Measurements from ENCODE around the gene E2F8. TPM values are rescaled to one million over a fixed set of nuclear protein-coding genes. Genes with fewer than 3 reads are reported as not detected.

E2F8 gene
- polyA plus RNA-seq, 3 donors, result not detected

DNA sequence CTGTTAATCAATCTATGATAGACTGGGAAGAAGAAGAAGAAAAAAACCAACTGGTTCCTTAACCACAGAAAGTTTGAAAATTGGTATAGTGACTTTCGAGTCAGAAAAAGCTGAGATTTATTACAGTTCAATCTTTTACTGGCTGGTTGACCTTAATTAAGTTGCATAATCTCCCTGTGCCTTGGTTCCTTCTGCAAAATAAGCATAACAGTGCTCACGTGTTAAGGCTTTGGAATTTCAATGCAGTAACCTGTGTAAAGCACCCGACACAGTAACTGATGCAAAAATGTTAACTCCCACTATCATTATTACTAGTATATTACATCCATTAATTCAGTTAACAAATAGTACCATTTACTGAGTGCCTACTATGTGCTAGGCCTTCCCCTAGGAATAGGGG lies 22.6 kb upstream of the E2F8 start:
- DNase-seq, result no peak
- H3K4me3 ChIP-seq (replicated peaks in 1 of 3; ENCODE audit: low read depth in 2 of 3, low read length in 3 of 3), result no peak overlapping the region
- H3K27me3 ChIP-seq (ENCODE audit: control insufficient read depth in 2 of 2, insufficient read depth in 2 of 2, low read length in 2 of 2), result no peaks in the 10 kb centered on the region
- no peak overlapping the region for H3K9ac ChIP-seq (ENCODE audit: insufficient read depth, low read length, poor library complexity, severe bottlenecking)
- H3K4me1 ChIP-seq (ENCODE audit: control insufficient read depth in 1 of 2, insufficient read depth in 2 of 2, low read length in 2 of 2), result no peaks in the 10 kb centered on the region
- Mint-ChIP-seq H3K4me3 (no peak overlapping the region), H3K36me3 (no peaks in the 10 kb centered on the region), H3K27ac (no peak overlapping the region), H3K27me3 (ENCODE audit: low read depth in 3 of 3) (peaks cover 0 to 2% (median 1%) of the 10 kb centered on the region in 3 donors), H3K4me1 (peaks cover 2% of the 10 kb centered on the region), H3K9me3 (no peaks in the 10 kb centered on the region)
- no peaks in the 10 kb centered on the region for H3K79me2 ChIP-seq (ENCODE audit: insufficient read depth, low read length)
- H3K27ac ChIP-seq (ENCODE audit: low read depth in 1 of 2, low read length in 2 of 2), result no peak overlapping the region
- no peaks in the 10 kb centered on the region for H4K20me1 ChIP-seq (ENCODE audit: insufficient read depth, low read length)
- no peak overlapping the region for H3K4me2 ChIP-seq (replicated peaks; ENCODE audit: extremely low read depth, low read length, poor library complexity, severe bottlenecking)
- H3K36me3 ChIP-seq (replicated peaks in 1 of 2; ENCODE audit: control insufficient read depth in 1 of 2, insufficient read depth in 2 of 2, low read length in 2 of 2), result no peaks in the 10 kb centered on the region
- TF ChIP-seq, protein P1, sequence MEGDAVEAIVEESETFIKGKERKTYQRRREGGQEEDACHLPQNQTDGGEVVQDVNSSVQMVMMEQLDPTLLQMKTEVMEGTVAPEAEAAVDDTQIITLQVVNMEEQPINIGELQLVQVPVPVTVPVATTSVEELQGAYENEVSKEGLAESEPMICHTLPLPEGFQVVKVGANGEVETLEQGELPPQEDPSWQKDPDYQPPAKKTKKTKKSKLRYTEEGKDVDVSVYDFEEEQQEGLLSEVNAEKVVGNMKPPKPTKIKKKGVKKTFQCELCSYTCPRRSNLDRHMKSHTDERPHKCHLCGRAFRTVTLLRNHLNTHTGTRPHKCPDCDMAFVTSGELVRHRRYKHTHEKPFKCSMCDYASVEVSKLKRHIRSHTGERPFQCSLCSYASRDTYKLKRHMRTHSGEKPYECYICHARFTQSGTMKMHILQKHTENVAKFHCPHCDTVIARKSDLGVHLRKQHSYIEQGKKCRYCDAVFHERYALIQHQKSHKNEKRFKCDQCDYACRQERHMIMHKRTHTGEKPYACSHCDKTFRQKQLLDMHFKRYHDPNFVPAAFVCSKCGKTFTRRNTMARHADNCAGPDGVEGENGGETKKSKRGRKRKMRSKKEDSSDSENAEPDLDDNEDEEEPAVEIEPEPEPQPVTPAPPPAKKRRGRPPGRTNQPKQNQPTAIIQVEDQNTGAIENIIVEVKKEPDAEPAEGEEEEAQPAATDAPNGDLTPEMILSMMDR (IDR thresholded peaks at IDR 0.05), result no peak
- H3K9me3 ChIP-seq (replicated peaks in 1 of 2; ENCODE audit: control insufficient read depth in 1 of 2, insufficient read depth in 1 of 2, low read length in 2 of 2), result no peaks in the 10 kb centered on the region
- no peak overlapping the region for H2AFZ ChIP-seq (ENCODE audit: insufficient read depth, low read depth, low read length, poor library complexity, severe bottlenecking)
- WGBS (ENCODE audit: insufficient coverage), result no CpG with 5 or more reads among the region's 3 CpGs
- intact Hi-C loops (cut with micrococcal nuclease), result no loop called here

DNA sequence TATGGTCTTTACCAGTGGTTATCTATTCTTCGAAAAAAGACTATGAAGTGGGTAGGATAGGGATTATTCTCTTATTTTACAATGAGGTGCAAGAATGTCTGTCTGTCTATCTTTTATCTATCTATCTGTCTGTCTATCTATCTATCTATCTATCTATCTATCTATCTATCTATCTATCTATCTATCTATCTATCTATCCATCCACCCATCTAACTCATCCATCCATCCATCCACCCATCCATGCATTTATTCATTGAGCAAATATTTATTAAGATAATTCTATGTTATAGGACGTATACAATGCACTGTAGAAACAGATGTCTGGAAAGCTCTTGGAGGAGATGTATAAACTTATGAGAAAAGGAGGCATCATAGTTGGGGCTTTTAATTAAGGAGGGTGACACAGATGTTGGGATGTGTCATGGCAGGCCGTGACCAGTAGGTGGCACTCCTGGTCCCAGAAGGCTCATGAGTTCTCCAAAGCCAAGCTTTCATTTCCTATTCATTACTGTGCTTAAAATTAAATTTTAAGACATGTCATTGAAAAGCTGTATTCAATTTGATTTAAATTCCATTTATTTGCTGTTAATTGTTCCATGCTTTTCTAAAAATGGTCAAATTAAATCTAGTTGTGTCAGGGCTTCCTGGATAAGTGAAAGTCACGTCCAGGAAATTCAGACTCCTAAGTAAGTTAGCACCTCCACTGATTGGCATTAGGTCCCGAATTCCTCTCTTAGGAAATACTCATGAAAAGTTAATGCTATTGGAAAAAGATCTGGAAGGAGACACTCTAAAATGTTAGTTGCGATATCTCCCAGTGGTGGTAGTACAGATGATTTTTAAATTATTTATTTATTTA lies 19.0 kb upstream of the E2F8 start:
- H3K27ac Mint-ChIP-seq, result no peak overlapping the region
- Histone ChIP-seq H3K36me3 (replicated peaks in 1 of 2; ENCODE audit: control insufficient read depth in 1 of 2, insufficient read depth in 2 of 2, low read length in 2 of 2) (no peaks in the 10 kb centered on the region), H4K20me1 (ENCODE audit: insufficient read depth, low read length) (no peaks in the 10 kb centered on the region), H3K4me3 (replicated peaks in 1 of 3; ENCODE audit: low read depth in 2 of 3, low read length in 3 of 3) (peak overlapping the region in 2 of 3 experiments; percentile 7 to 10), H3K4me1 (ENCODE audit: control insufficient read depth in 1 of 2, insufficient read depth in 2 of 2, low read length in 2 of 2) (no peaks in the 10 kb centered on the region), H3K27me3 (ENCODE audit: control insufficient read depth in 2 of 2, insufficient read depth in 2 of 2, low read length in 2 of 2) (no peaks in the 10 kb centered on the region), H3K27ac (ENCODE audit: low read depth in 1 of 2, low read length in 2 of 2) (no peak overlapping the region), H3K79me2 (ENCODE audit: insufficient read depth, low read length) (no peaks in the 10 kb centered on the region), H3K4me2 (replicated peaks; ENCODE audit: extremely low read depth, low read length, poor library complexity, severe bottlenecking) (peak overlapping the region; percentile 20), H3K9me3 (replicated peaks in 1 of 2; ENCODE audit: control insufficient read depth in 1 of 2, insufficient read depth in 1 of 2, low read length in 2 of 2) (no peaks in the 10 kb centered on the region), H2AFZ (ENCODE audit: insufficient read depth, low read depth, low read length, poor library complexity, severe bottlenecking) (no peak overlapping the region), H3K9ac (ENCODE audit: insufficient read depth, low read length, poor library complexity, severe bottlenecking) (no peak overlapping the region)
- WGBS (ENCODE audit: insufficient coverage), result 40% methylated on average over 1 of the region's 6 CpGs
- H3K4me3 Mint-ChIP-seq, result no peak overlapping the region
- DNase-seq, result peak; percentile 36 to 67 (median 55)
- H3K27me3 Mint-ChIP-seq (ENCODE audit: low read depth in 3 of 3), result peaks cover 0 to 1% (median 0%) of the 10 kb centered on the region in 3 donors
- peaks cover 0 to 3% of the 10 kb centered on the region in 2 donors for H3K36me3 Mint-ChIP-seq
- H3K9me3 Mint-ChIP-seq, result peaks cover 0 to 4% (median 0%) of the 10 kb centered on the region in 7 donors
- TF ChIP-seq, protein P1 (IDR thresholded peaks at IDR 0.05), result peak; percentile 97
- intact Hi-C loops (cut with micrococcal nuclease), result no loop called here
- peaks cover 2% of the 10 kb centered on the region for H3K4me1 Mint-ChIP-seq
